Measurements from ENCODE around the gene CCDC92.

The CCDC92 gene

GRCh38 chr12:123907726-123908476, 64.7 kb downstream of the CCDC92 start:
- peak; percentile 42 for ATAC-seq

DNA sequence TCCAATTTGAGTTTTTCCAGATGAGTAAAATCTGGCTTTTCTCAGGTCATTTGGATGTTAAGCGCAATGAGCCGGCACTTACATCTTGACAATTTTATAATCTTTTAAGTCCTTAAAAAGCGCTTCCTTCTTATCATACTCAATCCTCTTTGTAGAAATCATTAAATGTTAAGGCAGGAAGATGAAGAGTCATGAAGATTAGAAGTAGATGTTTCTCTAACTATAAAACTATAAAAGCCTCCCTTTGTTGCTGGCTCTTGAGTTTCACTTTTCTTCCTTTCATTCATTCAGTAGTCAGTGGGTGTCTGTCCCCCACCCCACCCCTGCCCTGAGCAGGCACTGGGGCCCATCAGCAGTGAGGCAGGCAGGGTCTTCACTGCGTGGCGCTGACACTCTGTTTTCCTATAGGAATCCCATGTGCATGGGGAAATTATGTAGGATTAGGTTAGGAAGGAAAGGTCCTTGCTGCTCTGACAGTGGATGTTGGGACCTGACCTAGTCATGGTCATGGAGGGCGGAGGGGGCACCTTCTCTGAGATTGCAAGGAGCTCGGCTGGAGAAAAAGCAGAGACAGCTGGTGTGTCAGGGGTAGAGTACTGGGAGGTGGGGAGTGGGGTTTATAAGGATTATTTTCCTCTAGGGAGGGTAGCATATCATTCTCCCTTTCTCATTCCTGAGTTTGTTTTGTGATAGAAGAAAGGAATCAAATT, 65.8 kb downstream of the CCDC92 start:
- H3K9me3 Mint-ChIP-seq = no peaks in the 10 kb centered on the region
- peaks cover 8% of the 10 kb centered on the region for H3K4me1 Mint-ChIP-seq
- peaks cover 21% of the 10 kb centered on the region for H3K27me3 Mint-ChIP-seq
- ATAC-seq = no peak
- H3K36me3 Mint-ChIP-seq = no peaks in the 10 kb centered on the region
- no peak overlapping the region for H3K4me3 Mint-ChIP-seq
- no peak overlapping the region for H3K27ac Mint-ChIP-seq

More at GRCh38 chr12:123907726-123908476, 64.7 kb downstream of the CCDC92 start:
- no peak overlapping the region for H3K27ac Mint-ChIP-seq
- peaks cover 8% of the 10 kb centered on the region for H3K4me1 Mint-ChIP-seq
- H3K9me3 Mint-ChIP-seq = no peaks in the 10 kb centered on the region
- H3K36me3 Mint-ChIP-seq = no peaks in the 10 kb centered on the region
- peaks cover 11% of the 10 kb centered on the region for H3K27me3 Mint-ChIP-seq
- H3K4me3 Mint-ChIP-seq = no peak overlapping the region

DNA sequence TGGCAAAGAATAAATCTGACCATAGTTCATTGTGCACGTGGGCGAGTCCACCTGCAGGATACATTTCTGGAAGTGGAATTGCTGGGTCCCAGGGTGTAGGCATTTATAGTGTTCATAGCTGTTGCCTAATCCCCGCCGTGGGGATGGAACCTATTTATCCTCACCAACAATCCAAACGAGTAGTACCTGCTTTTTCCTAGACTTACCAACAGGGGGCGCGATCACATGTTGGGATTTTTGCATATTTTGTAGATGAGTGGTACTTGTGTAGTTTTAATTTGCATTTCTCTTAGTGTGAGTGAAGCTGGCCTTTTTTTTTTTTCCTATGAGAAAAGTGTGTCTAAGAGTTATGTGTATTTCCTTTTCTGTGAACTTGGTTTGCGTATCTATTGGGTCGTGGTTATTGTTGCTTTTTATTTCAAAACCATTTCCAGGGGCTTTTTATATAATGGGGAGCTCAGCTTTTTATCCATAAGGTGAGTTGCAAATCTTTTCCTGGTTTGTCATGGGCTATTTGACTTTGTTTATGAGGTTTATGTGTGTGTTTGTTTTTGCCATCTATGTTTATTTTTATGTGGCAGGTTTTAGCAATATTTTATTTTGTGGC, 67.2 kb downstream of the CCDC92 start:
- no peak overlapping the region for H3K27ac Mint-ChIP-seq
- no peaks in the 10 kb centered on the region for H3K9me3 Mint-ChIP-seq
- H3K27me3 Mint-ChIP-seq = peaks cover 36% of the 10 kb centered on the region
- ATAC-seq = no peak
- H3K4me3 Mint-ChIP-seq = no peak overlapping the region
- H3K4me1 Mint-ChIP-seq = peaks cover 8% of the 10 kb centered on the region
- H3K36me3 Mint-ChIP-seq = no peaks in the 10 kb centered on the region

DNA sequence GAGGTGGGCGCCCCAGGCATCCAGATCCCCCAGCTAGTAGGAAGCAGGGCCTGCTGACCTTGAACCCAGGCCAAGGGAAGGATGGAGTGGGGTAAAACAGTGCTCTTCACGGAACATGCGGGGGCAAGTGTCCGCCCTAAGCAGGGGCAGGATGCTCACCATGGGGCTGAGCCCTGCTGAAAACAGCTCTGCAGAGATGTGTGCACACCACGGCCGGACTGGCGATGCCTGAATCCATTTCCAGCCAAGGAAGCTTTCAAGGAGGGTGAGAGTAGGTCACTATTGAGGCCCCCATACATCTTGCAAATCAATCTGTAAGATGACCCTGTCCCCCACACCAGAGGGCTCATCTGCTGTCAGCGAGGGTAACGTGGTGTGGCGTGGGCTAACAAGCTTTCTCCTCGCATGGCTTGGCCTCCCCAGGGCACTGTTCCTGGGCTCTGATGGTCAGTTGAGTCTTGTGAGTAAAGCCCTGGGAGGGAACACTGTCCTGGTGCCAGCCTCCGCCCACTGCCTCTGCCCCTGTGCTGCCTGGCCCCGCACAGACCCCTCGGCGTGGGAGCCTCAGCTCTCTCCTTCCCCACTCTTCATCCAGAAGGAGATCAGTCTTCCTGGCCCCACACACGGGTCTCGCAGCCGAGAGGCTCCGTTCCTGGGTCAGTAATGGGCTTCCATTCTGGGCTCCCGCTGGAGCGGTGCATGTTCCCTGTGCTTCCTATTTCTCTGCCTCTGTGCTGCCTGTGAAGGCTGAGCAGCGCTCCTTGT, 69.1 kb downstream of the CCDC92 start:
- no peak overlapping the region for H3K27ac Mint-ChIP-seq
- no peak for ATAC-seq
- H3K4me1 Mint-ChIP-seq = peaks cover 8% of the 10 kb centered on the region
- peaks cover 52% of the 10 kb centered on the region for H3K27me3 Mint-ChIP-seq
- H3K4me3 Mint-ChIP-seq = no peak overlapping the region
- no peaks in the 10 kb centered on the region for H3K9me3 Mint-ChIP-seq
- H3K36me3 Mint-ChIP-seq = no peaks in the 10 kb centered on the region

- Mint-ChIP-seq H3K36me3 (no peaks in the 10 kb centered on the region), H3K4me1 (peaks cover 8% of the 10 kb centered on the region), H3K9me3 (no peaks in the 10 kb centered on the region), H3K27me3 (peaks cover 52% of the 10 kb centered on the region), H3K4me3 (no peak overlapping the region), H3K27ac (no peak overlapping the region)
- no peak for ATAC-seq
These were observed 69.8 kb downstream of the CCDC92 start for GRCh38 chr12:123902821-123903220.

DNA sequence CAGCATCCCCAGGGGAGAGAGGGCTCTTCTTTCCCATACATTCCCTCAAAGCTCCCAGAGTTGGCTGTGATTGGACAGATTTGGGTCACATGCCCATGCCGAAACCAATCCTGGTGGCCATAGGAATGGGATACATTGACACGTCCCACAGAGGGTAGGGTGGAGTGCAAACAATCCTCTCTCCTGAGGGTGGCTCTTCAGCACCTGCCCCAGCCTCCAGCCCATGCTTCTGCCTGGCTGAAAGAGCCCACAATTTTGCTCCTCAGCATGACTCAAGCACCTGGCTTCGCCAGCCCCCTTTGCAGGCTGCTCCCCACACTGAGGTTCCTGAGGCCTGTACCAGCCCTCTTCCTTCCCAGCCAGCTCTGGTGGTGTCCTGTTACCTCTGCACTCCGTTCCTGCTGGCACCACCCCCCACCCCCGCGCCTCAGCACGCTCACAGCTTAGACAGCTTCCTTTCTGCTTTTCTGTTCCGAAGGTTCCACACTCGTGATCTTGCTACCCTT, 71.7 kb downstream of the CCDC92 start:
- no peaks in the 10 kb centered on the region for H3K9me3 Mint-ChIP-seq

GRCh38 chr12:123899368-123899767, 73.3 kb downstream of the CCDC92 start:
- Mint-ChIP-seq H3K27me3 (peaks cover 51% of the 10 kb centered on the region), H3K27ac (no peak overlapping the region), H3K36me3 (no peaks in the 10 kb centered on the region), H3K4me1 (no peaks in the 10 kb centered on the region), H3K4me3 (no peak overlapping the region), H3K9me3 (no peaks in the 10 kb centered on the region)
- ATAC-seq = no peak

More for the DNA sequence above, 71.7 kb downstream of the CCDC92 start:
- Mint-ChIP-seq H3K4me3 (no peak overlapping the region), H3K4me1 (peaks cover 8% of the 10 kb centered on the region), H3K27me3 (peaks cover 52% of the 10 kb centered on the region), H3K36me3 (no peaks in the 10 kb centered on the region), H3K27ac (no peak overlapping the region)
- ATAC-seq = no peak

DNA sequence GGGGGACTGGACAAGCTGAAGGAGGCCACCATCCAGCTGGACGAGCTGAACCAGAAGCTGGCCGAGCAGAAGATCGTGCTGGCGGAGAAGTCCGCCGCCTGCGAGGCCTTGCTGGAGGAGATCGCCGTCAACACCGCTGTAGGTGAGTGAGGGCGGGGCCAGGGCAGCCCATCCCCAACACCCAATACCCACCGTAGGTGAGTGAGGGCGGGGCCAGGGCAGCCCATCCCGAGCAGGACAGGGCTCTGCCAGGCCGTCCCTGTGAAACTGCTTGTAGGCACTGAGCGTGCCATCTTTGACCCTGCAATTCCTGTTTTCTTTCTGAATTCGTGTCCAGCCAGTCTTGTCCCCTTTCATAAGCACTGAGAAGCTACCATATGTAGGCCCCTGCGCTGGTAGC, 74.0 kb downstream of the CCDC92 start:
- peaks cover 44% of the 10 kb centered on the region for H3K27me3 Mint-ChIP-seq
- H3K9me3 Mint-ChIP-seq = no peaks in the 10 kb centered on the region
- H3K27ac Mint-ChIP-seq = no peak overlapping the region
- H3K4me3 Mint-ChIP-seq = no peak overlapping the region
- ATAC-seq = no peak
- no peaks in the 10 kb centered on the region for H3K4me1 Mint-ChIP-seq
- H3K36me3 Mint-ChIP-seq = no peaks in the 10 kb centered on the region

- Mint-ChIP-seq H3K4me3 (no peak overlapping the region), H3K9me3 (no peaks in the 10 kb centered on the region), H3K4me1 (no peaks in the 10 kb centered on the region), H3K27ac (no peak overlapping the region), H3K27me3 (peaks cover 34% of the 10 kb centered on the region), H3K36me3 (no peaks in the 10 kb centered on the region)
- ATAC-seq = no peak
These were observed 75.4 kb downstream of the CCDC92 start for GRCh38 chr12:123897221-123897620.

GRCh38 chr12:123896767-123897166, 75.9 kb downstream of the CCDC92 start:
- H3K4me1 Mint-ChIP-seq = no peaks in the 10 kb centered on the region
- H3K27ac Mint-ChIP-seq = no peak overlapping the region
- H3K4me3 Mint-ChIP-seq = no peak overlapping the region
- no peak for ATAC-seq
- H3K36me3 Mint-ChIP-seq = no peaks in the 10 kb centered on the region
- H3K9me3 Mint-ChIP-seq = no peaks in the 10 kb centered on the region
- H3K27me3 Mint-ChIP-seq = peaks cover 31% of the 10 kb centered on the region

DNA sequence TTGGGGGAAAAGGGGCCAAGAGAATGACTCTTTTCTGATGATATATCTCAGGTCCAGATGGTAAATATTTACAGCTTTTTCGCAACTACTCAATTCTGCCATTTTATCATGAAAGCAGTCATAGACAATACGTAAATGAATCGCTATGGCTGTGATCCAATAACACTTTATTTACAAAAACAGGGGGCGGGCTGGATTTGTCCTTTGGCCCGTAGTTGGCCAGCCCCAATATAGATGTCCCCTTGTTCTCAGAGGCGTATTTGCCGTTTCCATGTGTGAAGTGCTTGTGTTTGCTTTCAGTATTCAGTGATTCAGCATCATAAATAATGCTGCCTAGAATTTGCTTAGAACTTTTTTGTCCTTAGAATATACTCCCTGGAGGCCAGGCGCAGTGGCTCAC, 77.2 kb downstream of the CCDC92 start:
- no peak overlapping the region for H3K27ac Mint-ChIP-seq
- H3K36me3 Mint-ChIP-seq = no peaks in the 10 kb centered on the region
- H3K4me1 Mint-ChIP-seq = no peaks in the 10 kb centered on the region
- ATAC-seq = no peak
- H3K27me3 Mint-ChIP-seq = peaks cover 31% of the 10 kb centered on the region
- H3K4me3 Mint-ChIP-seq = no peak overlapping the region
- H3K9me3 Mint-ChIP-seq = no peaks in the 10 kb centered on the region

GRCh38 chr12:123894823-123895345, 77.7 kb downstream of the CCDC92 start:
- Mint-ChIP-seq H3K27me3 (peaks cover 29% of the 10 kb centered on the region), H3K36me3 (no peaks in the 10 kb centered on the region)
- no peak for ATAC-seq

DNA sequence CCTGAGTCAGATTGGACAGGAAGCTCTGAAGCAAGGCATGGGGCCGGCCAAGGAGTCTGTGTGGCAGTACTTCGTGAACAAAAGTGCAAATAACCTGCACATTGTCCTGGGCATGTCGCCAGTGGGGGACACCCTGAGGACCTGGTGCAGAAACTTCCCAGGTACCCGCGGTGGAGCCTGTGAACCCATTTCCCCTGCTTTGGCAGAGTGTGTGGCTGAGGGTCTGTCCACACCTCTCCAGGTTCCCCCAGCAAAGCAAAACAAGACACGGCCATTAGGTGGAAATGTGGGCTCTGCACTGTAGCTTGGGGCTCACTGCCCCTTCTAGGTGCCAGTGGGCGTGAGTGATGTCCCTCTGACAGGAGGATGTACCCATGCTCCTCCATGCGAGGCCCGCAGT, 79.4 kb downstream of the CCDC92 start:
- H3K4me1 Mint-ChIP-seq = no peaks in the 10 kb centered on the region
- peaks cover 18% of the 10 kb centered on the region for H3K27me3 Mint-ChIP-seq
- no peak overlapping the region for H3K4me3 Mint-ChIP-seq
- H3K36me3 Mint-ChIP-seq = no peaks in the 10 kb centered on the region
- no peak for ATAC-seq
- no peak overlapping the region for H3K27ac Mint-ChIP-seq
- no peaks in the 10 kb centered on the region for H3K9me3 Mint-ChIP-seq

More at GRCh38 chr12:123894823-123895345, 77.7 kb downstream of the CCDC92 start:
- no peak overlapping the region for H3K4me3 Mint-ChIP-seq
- no peaks in the 10 kb centered on the region for H3K4me1 Mint-ChIP-seq
- no peak overlapping the region for H3K27ac Mint-ChIP-seq
- H3K9me3 Mint-ChIP-seq = no peaks in the 10 kb centered on the region

DNA sequence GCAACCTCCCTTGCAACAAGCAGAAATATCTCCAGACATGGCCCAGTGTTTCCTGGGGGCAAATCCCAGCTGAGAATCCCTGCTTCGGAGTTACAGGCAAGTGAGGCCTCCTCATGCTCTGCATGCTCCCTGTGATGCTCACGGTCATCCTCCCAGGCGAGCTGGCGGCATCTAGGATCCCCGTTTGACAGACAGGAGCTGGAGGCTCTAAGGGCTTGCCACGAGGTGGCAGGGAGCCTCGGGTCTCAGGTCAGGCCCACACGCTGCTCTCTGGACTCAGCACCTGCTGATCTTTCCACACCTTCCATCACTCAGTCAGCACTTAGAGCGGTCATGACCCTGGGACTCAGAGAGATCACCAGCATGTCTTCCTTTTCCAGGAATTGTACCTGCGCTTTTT, 79.8 kb downstream of the CCDC92 start:
- H3K4me3 Mint-ChIP-seq = no peak overlapping the region
- H3K27ac Mint-ChIP-seq = no peak overlapping the region
- H3K36me3 Mint-ChIP-seq = no peaks in the 10 kb centered on the region
- ATAC-seq = no peak
- H3K27me3 Mint-ChIP-seq = peaks cover 18% of the 10 kb centered on the region
- no peaks in the 10 kb centered on the region for H3K9me3 Mint-ChIP-seq
- no peaks in the 10 kb centered on the region for H3K4me1 Mint-ChIP-seq

- ATAC-seq = no peak
- H3K36me3 Mint-ChIP-seq = no peaks in the 10 kb centered on the region
- H3K9me3 Mint-ChIP-seq = no peaks in the 10 kb centered on the region
- H3K27me3 Mint-ChIP-seq = peaks cover 18% of the 10 kb centered on the region
- no peak overlapping the region for H3K4me3 Mint-ChIP-seq
- no peak overlapping the region for H3K27ac Mint-ChIP-seq
- H3K4me1 Mint-ChIP-seq = no peaks in the 10 kb centered on the region
These were observed 80.5 kb downstream of the CCDC92 start for GRCh38 chr12:123892180-123892559.

Measured in stimulated activated memory B cell treated with anti-CD40 and anti-IgM and Interleukin-4, amounts not matched to agents 10 μg/mL and 1 μg/mL and 100 μg/mL, for 72 hours (primary cell).